GM19193 (cell line): Measurements from ENCODE around the gene ST3GAL5.

ENCODE experiments used
- POLR2A ChIP-seq: IDR thresholded peaks from 4 replicates; pipeline ENCODE4 v1.6.1; 2011; ENCODE audit not compliant: insufficient read depth, insufficient read length; ENCODE audit errors: extremely low read depth

The ST3GAL5 gene

GRCh38 chr2:85888684-85889626 is at the start of gene ST3GAL5:
Gene ST3GAL5, minus strand, starts transcription at chr2:85888990. Its CDS starts 85 bp downstream, at chr2:85888905.
- TF ChIP-seq POLR2A, result peak; percentile 16

GRCh38 chr2:85938456-85938855 is 49.7 kb upstream of the ST3GAL5 start:
- TF ChIP-seq POLR2A, result no peak

DNA sequence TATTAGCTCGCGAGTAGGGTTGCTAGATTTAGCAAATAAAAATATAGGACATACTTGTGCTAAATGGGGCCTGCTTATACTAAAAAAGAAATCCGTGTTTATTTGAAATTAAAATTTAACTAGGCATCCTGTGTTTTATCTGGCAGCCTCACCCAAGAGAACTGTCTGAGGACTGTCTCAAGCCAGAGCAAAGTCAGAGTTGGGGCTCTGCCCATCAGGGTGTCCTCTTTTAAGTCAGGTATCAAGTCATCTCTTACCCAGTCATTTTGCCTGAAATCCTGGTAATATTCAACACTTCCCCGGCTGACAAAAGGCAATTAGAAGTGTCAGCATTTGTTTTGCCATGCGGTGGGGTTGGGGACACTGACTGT is 48.3 kb upstream of the ST3GAL5 start:
- TF ChIP-seq POLR2A, result no peak

GRCh38 chr2:85936421-85937068 is 47.8 kb upstream of the ST3GAL5 start:
- no peak for TF ChIP-seq POLR2A

- no peak for TF ChIP-seq POLR2A
Measured at GRCh38 chr2:85935746-85936208, 47.0 kb upstream of the ST3GAL5 start.

GRCh38 chr2:85935170-85935745 is 46.5 kb upstream of the ST3GAL5 start:
- no peak for TF ChIP-seq POLR2A

- no peak for TF ChIP-seq POLR2A
Measured at GRCh38 chr2:85933753-85934594, 45.2 kb upstream of the ST3GAL5 start.

GRCh38 chr2:85930129-85931124 is 41.6 kb upstream of the ST3GAL5 start:
- no peak for TF ChIP-seq POLR2A

GRCh38 chr2:85929096-85930050 is 40.6 kb upstream of the ST3GAL5 start:
- TF ChIP-seq POLR2A, result no peak

GRCh38 chr2:85926931-85927661 is 38.3 kb upstream of the ST3GAL5 start:
- no peak for TF ChIP-seq POLR2A

GRCh38 chr2:85926526-85926925 is 37.7 kb upstream of the ST3GAL5 start:
- TF ChIP-seq POLR2A, result no peak

- TF ChIP-seq POLR2A, result no peak
Measured at GRCh38 chr2:85925216-85925671, 36.5 kb upstream of the ST3GAL5 start.
